Large intestine (tissue), 3 donors: ENCODE measurements around the gene PTPRN2. TPM values are rescaled to one million over a fixed set of nuclear protein-coding genes. Genes with fewer than 3 reads are reported as not detected.

Experiments
- DNase-seq, 2 donors: peaks; one replicate each; pipeline versions ENCODE4 v3.0.0 to v3.0.0-alpha.2; 2013
- H3K27ac ChIP-seq: one replicate; pipeline ENCODE4 v1.5.1; 2013; ENCODE audit warnings: low read length
- H3K27me3 ChIP-seq: 2 replicates; pipeline ENCODE4 v1.6.1; 2013; ENCODE audit warnings: low read length; ENCODE audit not compliant: control insufficient read depth, insufficient read depth
- H3K36me3 ChIP-seq: 2 replicates; pipeline ENCODE4 v1.6.1; 2013; ENCODE audit warnings: low read length; ENCODE audit not compliant: control insufficient read depth, insufficient read depth
- H3K4me1 ChIP-seq: one replicate; pipeline ENCODE4 v1.6.1; 2013; ENCODE audit warnings: low read length; ENCODE audit not compliant: control insufficient read depth, insufficient read depth
- H3K4me3 ChIP-seq: one replicate; pipeline ENCODE4 v1.5.1; 2013; ENCODE audit warnings: low read length
- H3K9me3 ChIP-seq: one replicate; pipeline ENCODE4 v1.6.1; 2013; ENCODE audit warnings: mild to moderate bottlenecking, low read depth, low read length, moderate library complexity; ENCODE audit not compliant: control insufficient read depth
- WGBS: methylation state at CpG from one replicate; pipeline ENCODE4 v1.1.5; 2013; ENCODE audit warnings: low lambda C conversion rate; ENCODE audit not compliant: insufficient coverage; 5-methylcytosine and 5-hydroxymethylcytosine counted together
- polyA plus RNA-seq: library from polyadenylated mRNA; unstranded; fragments of 120-200 nt; gene quantifications from one replicate; pipeline ENCODE4 v1.2.1, GENCODE V29; 2013

PTPRN2 gene
- polyA plus RNA-seq, 1 donor = 13.4 TPM

DNA sequence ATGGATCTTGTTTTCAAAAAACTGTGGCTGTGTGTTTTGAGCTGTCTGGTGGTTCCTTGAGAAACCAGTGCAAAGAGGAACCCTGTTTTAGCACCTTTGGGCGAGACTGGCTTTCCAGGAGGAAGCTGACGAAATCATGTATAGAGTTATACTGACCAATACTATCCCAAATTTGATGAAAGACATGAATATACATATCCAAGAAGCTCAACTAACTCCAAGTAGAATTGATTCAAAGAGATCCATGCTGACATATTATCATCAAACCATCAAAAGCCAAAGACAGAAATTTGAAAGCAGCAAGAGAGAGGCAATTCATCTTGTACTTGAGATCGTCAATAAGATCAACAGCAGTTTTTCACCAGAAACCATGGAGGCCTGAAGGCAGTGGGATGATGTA is 640.1 kb downstream of the PTPRN2 start:
- Histone ChIP-seq H3K4me1 (no peaks in the 10 kb centered on the region), H3K9me3 (peaks cover 22% of the 10 kb centered on the region), H3K36me3 (no peaks in the 10 kb centered on the region), H3K27ac (no peak overlapping the region), H3K27me3 (no peaks in the 10 kb centered on the region), H3K4me3 (no peak overlapping the region)
- WGBS = 100% methylated on average over 1 of the region's 3 CpGs
- no peak for DNase-seq

DNA sequence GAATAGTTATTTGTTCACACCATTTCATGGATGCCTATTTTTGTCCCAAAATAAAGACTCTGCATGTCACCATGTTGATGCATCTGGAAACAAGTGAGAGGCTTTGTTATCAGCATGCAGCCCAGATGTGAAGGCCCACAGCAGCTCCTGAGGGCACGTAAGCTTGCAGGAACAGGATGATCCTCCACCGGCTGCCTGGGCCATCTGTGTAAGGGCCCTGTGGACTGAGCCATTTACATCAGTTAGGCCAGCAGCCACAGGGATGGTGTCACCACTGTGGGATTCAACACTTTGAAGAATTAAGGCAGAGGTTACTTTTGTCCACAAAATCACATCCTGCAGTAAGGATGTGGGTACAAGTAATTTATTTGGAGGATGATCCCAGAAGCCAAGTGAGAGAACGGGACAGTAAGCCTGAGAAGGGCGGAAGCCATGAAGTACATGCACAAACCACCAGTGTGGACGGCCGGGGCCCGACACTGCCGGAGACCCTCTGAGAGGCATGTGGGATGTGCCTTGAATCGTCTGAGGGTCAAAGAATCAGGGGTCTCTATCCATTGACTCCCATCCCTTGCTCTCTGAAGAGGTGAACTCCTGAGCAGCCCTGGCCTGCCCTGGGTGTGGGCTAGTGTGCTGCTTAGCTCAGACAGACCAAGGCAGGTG is 641.1 kb downstream of the PTPRN2 start:
- no peaks in the 10 kb centered on the region for H3K36me3 ChIP-seq
- no peak overlapping the region for H3K4me3 ChIP-seq
- no peaks in the 10 kb centered on the region for H3K27me3 ChIP-seq
- no peak for DNase-seq
- no peaks in the 10 kb centered on the region for H3K4me1 ChIP-seq
- peaks cover 23% of the 10 kb centered on the region for H3K9me3 ChIP-seq
- no peak overlapping the region for H3K27ac ChIP-seq
- no CpG with 5 or more reads among the region's 9 CpGs for WGBS

DNA sequence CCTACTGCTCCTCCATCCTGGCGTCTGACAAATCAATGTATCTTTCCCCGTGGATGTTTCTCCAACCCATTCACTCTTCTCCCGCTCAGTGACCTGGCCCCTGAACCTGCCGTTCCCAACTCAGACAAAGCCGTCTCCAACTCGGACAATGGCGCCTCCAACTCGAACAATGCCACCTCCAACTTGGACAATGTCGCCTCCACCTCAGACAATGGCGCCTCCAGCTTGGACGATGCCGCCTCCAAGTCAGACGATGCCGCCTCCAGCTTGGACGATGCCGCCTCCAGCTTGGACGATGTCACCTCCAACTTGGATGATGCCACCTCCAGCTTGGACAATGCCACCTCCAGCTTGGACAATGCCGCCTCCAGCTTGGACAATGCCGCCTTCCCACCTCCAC is 642.2 kb downstream of the PTPRN2 start:
- no peaks in the 10 kb centered on the region for H3K27me3 ChIP-seq
- no CpG with 5 or more reads among the region's 19 CpGs for WGBS
- no peak overlapping the region for H3K27ac ChIP-seq
- DNase-seq = no peak
- H3K4me1 ChIP-seq = no peaks in the 10 kb centered on the region
- H3K9me3 ChIP-seq = peaks cover 28% of the 10 kb centered on the region
- H3K4me3 ChIP-seq = no peak overlapping the region
- H3K36me3 ChIP-seq = no peaks in the 10 kb centered on the region

DNA sequence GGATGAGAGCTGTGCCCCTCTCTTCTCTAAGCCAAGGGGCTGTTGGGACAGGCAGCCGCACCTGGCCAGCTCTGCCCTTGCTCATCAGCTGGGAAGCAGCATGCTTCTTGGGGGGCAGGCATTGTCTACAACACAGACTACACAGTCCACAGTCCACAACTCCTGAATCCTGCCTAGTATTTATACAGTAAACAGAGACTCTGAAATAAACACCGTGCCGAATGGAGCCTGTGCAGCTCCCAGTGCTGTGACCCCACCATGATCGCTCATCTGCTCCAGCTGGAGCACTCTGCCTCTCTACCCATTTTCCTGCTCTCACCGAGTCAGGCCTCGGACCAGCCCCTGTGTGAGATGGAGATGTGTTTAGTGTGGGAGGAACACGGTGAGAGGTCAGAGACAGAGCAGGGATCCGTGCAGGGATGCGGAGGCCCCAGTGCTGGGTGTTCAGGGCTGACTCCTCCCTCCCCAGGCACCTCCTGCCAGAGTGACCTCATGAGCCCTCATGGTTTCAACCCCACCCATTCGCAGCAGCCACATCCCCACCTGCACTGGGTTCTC is 642.8 kb downstream of the PTPRN2 start:
- no CpG with 5 or more reads among the region's 10 CpGs for WGBS
- no peak overlapping the region for H3K4me3 ChIP-seq
- peaks cover 30% of the 10 kb centered on the region for H3K9me3 ChIP-seq
- H3K4me1 ChIP-seq = no peaks in the 10 kb centered on the region
- H3K36me3 ChIP-seq = no peaks in the 10 kb centered on the region
- H3K27me3 ChIP-seq = no peaks in the 10 kb centered on the region
- no peak for DNase-seq
- no peak overlapping the region for H3K27ac ChIP-seq

DNA sequence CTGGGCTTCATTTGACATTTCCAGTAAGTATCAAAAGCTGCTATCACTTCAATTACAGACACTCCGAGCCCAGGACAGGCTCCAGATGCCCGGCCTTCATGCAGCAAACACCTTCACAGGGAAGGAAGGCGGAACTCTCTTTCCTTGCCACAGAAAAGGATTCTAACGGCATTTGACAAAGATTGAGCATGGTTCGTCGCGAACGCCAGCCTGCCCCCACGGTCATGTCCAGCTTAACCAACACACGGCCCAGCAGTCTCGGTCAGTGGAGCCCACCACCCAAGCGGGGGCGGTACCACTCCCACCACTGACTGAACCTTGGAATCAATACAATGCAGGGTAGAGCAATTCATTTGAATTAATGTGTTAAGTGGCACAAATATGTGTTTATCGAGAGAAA is 643.6 kb downstream of the PTPRN2 start:
- Histone ChIP-seq H3K4me3 (no peak overlapping the region), H3K9me3 (peaks cover 30% of the 10 kb centered on the region)
- WGBS = no CpG with 5 or more reads among the region's 14 CpGs

DNA sequence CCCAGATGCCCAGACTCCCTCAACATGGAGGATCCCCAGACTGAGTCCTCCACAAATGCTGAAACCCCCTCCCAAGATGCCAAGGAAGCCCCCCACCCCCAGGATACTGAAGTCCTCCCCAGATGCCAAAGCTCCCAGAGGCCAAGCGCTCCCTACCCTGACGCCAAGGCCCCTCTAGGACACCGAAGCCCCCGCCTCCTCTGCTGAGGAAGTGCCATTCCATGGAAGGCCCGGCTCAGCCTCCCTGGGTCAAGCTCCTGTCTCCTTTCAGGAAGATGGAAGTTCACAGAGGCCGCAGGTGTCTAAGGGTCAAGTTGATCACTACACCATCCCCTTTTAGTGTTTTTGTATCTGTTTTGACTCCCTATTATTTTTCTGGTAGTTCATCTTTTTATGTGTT is 644.1 kb downstream of the PTPRN2 start:
- WGBS = 83% methylated on average over 1 of the region's 6 CpGs
- Histone ChIP-seq H3K27ac (no peak overlapping the region), H3K4me1 (no peaks in the 10 kb centered on the region), H3K27me3 (no peaks in the 10 kb centered on the region), H3K9me3 (peaks cover 30% of the 10 kb centered on the region), H3K36me3 (no peaks in the 10 kb centered on the region), H3K4me3 (no peak overlapping the region)
- DNase-seq = no peak

More for the DNA sequence above, 643.6 kb downstream of the PTPRN2 start:
- Histone ChIP-seq H3K36me3 (no peaks in the 10 kb centered on the region), H3K27ac (no peak overlapping the region), H3K4me1 (no peaks in the 10 kb centered on the region), H3K27me3 (no peaks in the 10 kb centered on the region)
- DNase-seq = no peak

DNA sequence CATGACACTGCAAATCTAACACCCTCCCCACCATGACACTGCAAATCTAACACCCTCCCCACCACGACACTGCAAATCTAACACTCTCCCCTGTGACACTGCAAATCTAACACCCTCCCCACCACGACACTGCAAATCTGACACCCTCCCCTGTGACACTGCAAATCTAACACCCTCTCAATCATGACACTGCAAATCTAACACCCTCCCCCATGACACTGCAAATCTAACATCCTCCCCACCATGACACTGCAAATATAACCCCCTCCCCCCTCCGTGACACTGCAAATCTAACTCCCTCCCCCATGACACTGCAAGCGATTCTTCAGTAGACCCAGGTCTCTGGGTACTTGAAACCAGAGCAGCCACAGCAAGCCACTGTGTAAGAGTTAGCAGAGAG is 646.4 kb downstream of the PTPRN2 start:
- H3K27ac ChIP-seq = no peak overlapping the region
- H3K4me1 ChIP-seq = no peaks in the 10 kb centered on the region
- H3K9me3 ChIP-seq = peaks cover 26% of the 10 kb centered on the region
- no peak for DNase-seq
- no peak overlapping the region for H3K4me3 ChIP-seq
- H3K36me3 ChIP-seq = no peaks in the 10 kb centered on the region
- WGBS = no CpG with 5 or more reads among the region's 4 CpGs
- H3K27me3 ChIP-seq = no peaks in the 10 kb centered on the region

DNA sequence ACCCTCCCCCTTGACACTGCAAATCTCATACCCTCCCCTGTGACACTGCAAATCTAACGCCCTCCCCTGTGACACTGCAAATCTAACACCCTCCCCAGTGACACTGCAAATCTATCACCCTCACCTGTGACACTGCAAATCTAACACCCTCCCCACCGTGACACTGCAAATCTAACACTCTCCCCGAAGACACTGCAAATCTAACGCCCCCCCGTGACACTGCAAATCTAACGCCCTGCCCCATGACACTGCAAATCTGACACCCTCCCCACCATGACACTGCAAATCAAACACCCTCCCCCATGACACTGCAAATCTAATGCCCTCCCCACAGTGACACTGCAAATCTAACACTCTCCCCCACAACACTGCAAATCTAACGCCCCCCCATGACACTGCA is 647.1 kb downstream of the PTPRN2 start:
- DNase-seq = no peak
- Histone ChIP-seq H3K36me3 (no peaks in the 10 kb centered on the region), H3K4me1 (no peaks in the 10 kb centered on the region), H3K27me3 (no peaks in the 10 kb centered on the region), H3K27ac (no peak overlapping the region), H3K9me3 (peaks cover 19% of the 10 kb centered on the region), H3K4me3 (no peak overlapping the region)
- no CpG with 5 or more reads among the region's 7 CpGs for WGBS

DNA sequence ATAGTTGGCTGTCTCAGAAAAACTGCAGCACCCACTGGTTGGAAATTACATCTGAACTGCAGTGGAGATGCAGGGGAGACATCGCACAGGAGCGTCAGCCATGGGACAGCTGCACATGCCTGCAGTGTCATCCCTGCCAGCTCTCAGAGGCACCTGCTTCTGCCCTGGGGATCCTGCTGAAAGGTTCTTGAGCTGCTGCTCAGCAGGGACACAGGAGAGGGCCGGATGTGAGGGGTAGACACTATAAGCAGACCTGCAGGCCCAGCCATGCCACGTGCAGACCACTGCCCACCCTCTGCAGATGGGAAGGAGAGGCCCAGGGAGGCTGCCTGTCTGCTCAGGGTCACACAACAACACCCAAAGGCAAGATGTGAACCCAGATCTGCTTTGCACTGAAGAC is 649.4 kb downstream of the PTPRN2 start:
- no CpG with 5 or more reads among the region's 4 CpGs for WGBS
- Histone ChIP-seq H3K4me1 (no peaks in the 10 kb centered on the region), H3K36me3 (no peaks in the 10 kb centered on the region), H3K27me3 (no peaks in the 10 kb centered on the region), H3K4me3 (no peak overlapping the region), H3K27ac (no peak overlapping the region), H3K9me3 (peaks cover 17% of the 10 kb centered on the region)
- DNase-seq = no peak

DNA sequence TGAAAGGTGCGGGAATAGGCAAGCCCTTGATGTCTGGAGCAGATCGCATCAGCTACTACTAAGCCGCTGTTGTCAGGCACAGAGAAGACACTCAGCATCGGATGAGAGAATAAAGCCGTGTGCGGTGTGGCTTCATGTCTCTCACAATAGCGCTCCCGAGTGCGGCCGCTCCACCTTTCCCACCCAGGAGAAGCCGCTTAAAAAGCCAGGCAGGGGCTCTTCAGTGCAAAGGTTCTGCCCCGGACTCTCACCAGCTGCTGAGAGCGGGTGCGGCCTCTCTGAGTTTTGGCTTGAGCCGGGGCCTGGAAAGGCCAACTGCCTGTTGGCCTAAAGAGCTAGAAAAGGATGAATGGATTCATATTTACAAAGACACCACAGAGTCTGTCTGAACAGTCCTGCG is 650.2 kb downstream of the PTPRN2 start:
- WGBS = no CpG with 5 or more reads among the region's 16 CpGs
- H3K27ac ChIP-seq = no peak overlapping the region

DNA sequence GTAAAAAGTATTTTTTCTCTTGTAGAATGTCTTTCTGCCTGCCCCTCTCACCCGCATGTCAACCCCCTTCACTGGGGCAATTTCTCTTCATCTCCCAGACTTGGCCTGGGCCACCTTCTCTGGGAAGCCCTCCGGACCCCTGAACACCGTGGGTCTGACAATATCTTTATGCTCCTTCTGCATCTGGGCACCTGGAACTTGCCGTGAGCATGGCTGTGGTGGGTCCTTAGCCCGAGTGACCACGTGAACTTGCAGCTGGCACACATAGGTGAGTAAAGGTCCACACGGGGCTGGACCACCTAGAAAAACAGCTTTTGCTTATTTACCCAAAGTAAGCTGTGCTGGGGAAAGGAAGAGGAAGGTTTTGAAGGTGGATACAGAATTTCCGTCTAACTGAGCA is 650.6 kb downstream of the PTPRN2 start:
- H3K4me1 ChIP-seq = no peaks in the 10 kb centered on the region
- no peaks in the 10 kb centered on the region for H3K36me3 ChIP-seq
- H3K27me3 ChIP-seq = no peaks in the 10 kb centered on the region
- WGBS = 83% methylated on average over 1 of the region's 8 CpGs
- H3K9me3 ChIP-seq = peaks cover 14% of the 10 kb centered on the region
- H3K4me3 ChIP-seq = no peak overlapping the region
- DNase-seq = no peak
- no peak overlapping the region for H3K27ac ChIP-seq

More for the DNA sequence above, 650.2 kb downstream of the PTPRN2 start:
- Histone ChIP-seq H3K27me3 (no peaks in the 10 kb centered on the region), H3K4me1 (no peaks in the 10 kb centered on the region), H3K36me3 (no peaks in the 10 kb centered on the region), H3K9me3 (peaks cover 17% of the 10 kb centered on the region), H3K4me3 (no peak overlapping the region)
- DNase-seq = no peak
